Neural cell (in vitro differentiated cells): Measurements from ENCODE around the gene APBA2.

ENCODE experiments used
- POLR2AphosphoS5 ChIP-seq: IDR thresholded peaks from 2 replicates; pipeline ENCODE4 v1.6.1; 2012
- SMC3 ChIP-seq: fragments of 450-650 bp; conservative IDR thresholded peaks from 2 replicates; pipeline ENCODE4 v1.6.1; 2014; ENCODE audit warnings: antibody characterized with exemption, mild to moderate bottlenecking, moderate library complexity; ENCODE audit not compliant: poor library complexity

- no peak for TF ChIP-seq SMC3
- no peak for TF ChIP-seq POLR2AphosphoS5
These were observed 232.0 kb downstream of the APBA2 start for GRCh38 chr15:29117778-29118177.
